Measurements from ENCODE around the gene RNASE4. TPM values are rescaled to one million over a fixed set of nuclear protein-coding genes. Genes with fewer than 3 reads are reported as not detected.
A peak's percentile ranks its signal among the peaks of the same experiment; 100 is the strongest.

The RNASE4 gene
- total RNA-seq, 1 experiment from 2014 or later: 3.3 TPM

DNA sequence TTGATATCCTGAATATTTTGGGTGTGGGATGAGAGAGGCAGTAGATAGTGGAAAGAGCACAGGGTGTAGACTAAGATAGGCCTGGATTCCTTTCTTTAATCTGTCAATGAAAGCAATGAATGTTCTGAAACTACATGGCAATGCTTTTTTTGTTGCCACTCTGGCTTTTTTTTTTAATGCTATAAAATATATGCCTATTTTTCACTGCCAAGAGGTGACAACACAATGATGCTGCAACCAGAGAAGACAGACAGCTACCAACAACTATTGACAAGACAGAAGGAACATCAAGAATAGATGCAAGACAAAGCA is 13.6 kb downstream of the RNASE4 start:
- Histone ChIP-seq H3K36me3 (ENCODE audit: control insufficient read depth, insufficient read depth, low read length) (no peaks in the 10 kb centered on the region), H3K27me3 (ENCODE audit: control insufficient read depth, insufficient read depth, low read length) (no peaks in the 10 kb centered on the region), H3K4me3 (ENCODE audit: low read depth in 2 of 2, low read length in 2 of 2) (no peak overlapping the region), H3K4me1 (ENCODE audit: control insufficient read depth, insufficient read depth, low read length) (no peaks in the 10 kb centered on the region; the same call in 1 of the 2 replicates), H3K27ac (ENCODE audit: low read length) (no peak overlapping the region), H3K9me3 (ENCODE audit: control insufficient read depth, insufficient read depth, low read depth, low read length) (no peaks in the 10 kb centered on the region)
- ATAC-seq (no peak), DNase-seq (ENCODE audit: low read depth, low spot score) (no peak)
- no TSS peak for BruUV-seq (replicated peaks)
- CTCF ChIA-PET: no interaction called here
- POLR2A ChIA-PET: no interaction called here
- in situ Hi-C loops (cut with HindIII; ENCODE audit: low pct_unique_long_range_greater_than_20kb, low sequenced_read_pairs) (no loop called here), intact Hi-C loops (cut with micrococcal nuclease; ENCODE audit: unreplicated experiment) (loop anchor here (5.0 kb wide), 1 partner anchor 274 kb away; no protein-coding TSS in a partner anchor)
- TF ChIP-seq TCF7L2 (IDR thresholded peaks at IDR 0.05; ENCODE audit: low read depth, low read length) (no peak), SIN3A (IDR thresholded peaks at IDR 0.05; ENCODE audit: borderline replicate concordance, insufficient read depth, low read depth, low read length) (no peak), POLR2AphosphoS5 (IDR thresholded peaks at IDR 0.05; ENCODE audit: low read depth, low read length) (no peak)
- TF ChIP-seq, protein P1, sequence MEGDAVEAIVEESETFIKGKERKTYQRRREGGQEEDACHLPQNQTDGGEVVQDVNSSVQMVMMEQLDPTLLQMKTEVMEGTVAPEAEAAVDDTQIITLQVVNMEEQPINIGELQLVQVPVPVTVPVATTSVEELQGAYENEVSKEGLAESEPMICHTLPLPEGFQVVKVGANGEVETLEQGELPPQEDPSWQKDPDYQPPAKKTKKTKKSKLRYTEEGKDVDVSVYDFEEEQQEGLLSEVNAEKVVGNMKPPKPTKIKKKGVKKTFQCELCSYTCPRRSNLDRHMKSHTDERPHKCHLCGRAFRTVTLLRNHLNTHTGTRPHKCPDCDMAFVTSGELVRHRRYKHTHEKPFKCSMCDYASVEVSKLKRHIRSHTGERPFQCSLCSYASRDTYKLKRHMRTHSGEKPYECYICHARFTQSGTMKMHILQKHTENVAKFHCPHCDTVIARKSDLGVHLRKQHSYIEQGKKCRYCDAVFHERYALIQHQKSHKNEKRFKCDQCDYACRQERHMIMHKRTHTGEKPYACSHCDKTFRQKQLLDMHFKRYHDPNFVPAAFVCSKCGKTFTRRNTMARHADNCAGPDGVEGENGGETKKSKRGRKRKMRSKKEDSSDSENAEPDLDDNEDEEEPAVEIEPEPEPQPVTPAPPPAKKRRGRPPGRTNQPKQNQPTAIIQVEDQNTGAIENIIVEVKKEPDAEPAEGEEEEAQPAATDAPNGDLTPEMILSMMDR (IDR thresholded peaks at IDR 0.05): peak; percentile 51
- TF ChIP-seq, protein P2, sequence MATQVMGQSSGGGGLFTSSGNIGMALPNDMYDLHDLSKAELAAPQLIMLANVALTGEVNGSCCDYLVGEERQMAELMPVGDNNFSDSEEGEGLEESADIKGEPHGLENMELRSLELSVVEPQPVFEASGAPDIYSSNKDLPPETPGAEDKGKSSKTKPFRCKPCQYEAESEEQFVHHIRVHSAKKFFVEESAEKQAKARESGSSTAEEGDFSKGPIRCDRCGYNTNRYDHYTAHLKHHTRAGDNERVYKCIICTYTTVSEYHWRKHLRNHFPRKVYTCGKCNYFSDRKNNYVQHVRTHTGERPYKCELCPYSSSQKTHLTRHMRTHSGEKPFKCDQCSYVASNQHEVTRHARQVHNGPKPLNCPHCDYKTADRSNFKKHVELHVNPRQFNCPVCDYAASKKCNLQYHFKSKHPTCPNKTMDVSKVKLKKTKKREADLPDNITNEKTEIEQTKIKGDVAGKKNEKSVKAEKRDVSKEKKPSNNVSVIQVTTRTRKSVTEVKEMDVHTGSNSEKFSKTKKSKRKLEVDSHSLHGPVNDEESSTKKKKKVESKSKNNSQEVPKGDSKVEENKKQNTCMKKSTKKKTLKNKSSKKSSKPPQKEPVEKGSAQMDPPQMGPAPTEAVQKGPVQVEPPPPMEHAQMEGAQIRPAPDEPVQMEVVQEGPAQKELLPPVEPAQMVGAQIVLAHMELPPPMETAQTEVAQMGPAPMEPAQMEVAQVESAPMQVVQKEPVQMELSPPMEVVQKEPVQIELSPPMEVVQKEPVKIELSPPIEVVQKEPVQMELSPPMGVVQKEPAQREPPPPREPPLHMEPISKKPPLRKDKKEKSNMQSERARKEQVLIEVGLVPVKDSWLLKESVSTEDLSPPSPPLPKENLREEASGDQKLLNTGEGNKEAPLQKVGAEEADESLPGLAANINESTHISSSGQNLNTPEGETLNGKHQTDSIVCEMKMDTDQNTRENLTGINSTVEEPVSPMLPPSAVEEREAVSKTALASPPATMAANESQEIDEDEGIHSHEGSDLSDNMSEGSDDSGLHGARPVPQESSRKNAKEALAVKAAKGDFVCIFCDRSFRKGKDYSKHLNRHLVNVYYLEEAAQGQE (IDR thresholded peaks at IDR 0.05; ENCODE audit: insufficient read depth in 1 of 2, low read depth in 2 of 2, low read length in 1 of 2): no peak

DNA sequence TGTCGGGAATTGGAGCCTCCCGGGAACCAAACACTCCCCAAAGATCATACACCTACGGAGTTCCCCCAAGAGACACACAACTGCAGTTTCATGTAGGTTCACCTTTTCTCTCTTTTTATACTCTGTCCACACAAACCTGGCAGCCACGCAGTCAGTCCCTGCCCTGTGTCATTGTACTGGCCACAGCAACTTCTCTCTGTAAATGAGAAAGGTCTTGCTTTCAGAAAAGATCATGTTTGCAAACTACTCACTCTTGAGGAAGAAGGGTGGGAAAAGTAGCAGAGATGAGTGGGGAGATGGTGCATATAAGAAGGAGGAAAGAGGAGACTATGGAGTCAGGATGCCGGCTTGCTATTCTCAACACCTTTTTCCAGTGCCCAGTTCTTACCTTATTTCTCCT is 14.6 kb downstream of the RNASE4 start:
- POLR2A ChIA-PET: no interaction called here
- ATAC-seq: no peak
- no peak for DNase-seq (ENCODE audit: low read depth, low spot score)
- H3K9me3 ChIP-seq (ENCODE audit: control insufficient read depth, insufficient read depth, low read depth, low read length): no peaks in the 10 kb centered on the region
- in situ Hi-C loops (cut with HindIII; ENCODE audit: low pct_unique_long_range_greater_than_20kb, low sequenced_read_pairs): no loop called here
- H3K36me3 ChIP-seq (ENCODE audit: control insufficient read depth, insufficient read depth, low read length): no peaks in the 10 kb centered on the region
- H3K4me1 ChIP-seq (ENCODE audit: control insufficient read depth, insufficient read depth, low read length): no peaks in the 10 kb centered on the region; the same call in 1 of the 2 replicates
- no TSS peak for BruUV-seq (replicated peaks)
- H3K27ac ChIP-seq (ENCODE audit: low read length): no peak overlapping the region
- no peak for TF ChIP-seq SIN3A (IDR thresholded peaks at IDR 0.05; ENCODE audit: borderline replicate concordance, insufficient read depth, low read depth, low read length)
- TF ChIP-seq POLR2AphosphoS5 (IDR thresholded peaks at IDR 0.05; ENCODE audit: low read depth, low read length): no peak
- TF ChIP-seq, protein P2 (IDR thresholded peaks at IDR 0.05; ENCODE audit: insufficient read depth in 1 of 2, low read depth in 2 of 2, low read length in 1 of 2): no peak
- TF ChIP-seq, protein P1 (IDR thresholded peaks at IDR 0.05): no peak
- TF ChIP-seq TCF7L2 (IDR thresholded peaks at IDR 0.05; ENCODE audit: low read depth, low read length): no peak
- H3K4me3 ChIP-seq (ENCODE audit: low read depth in 2 of 2, low read length in 2 of 2): no peak overlapping the region
- CTCF ChIA-PET: no interaction called here
- no peaks in the 10 kb centered on the region for H3K27me3 ChIP-seq (ENCODE audit: control insufficient read depth, insufficient read depth, low read length)
- intact Hi-C loops (cut with micrococcal nuclease; ENCODE audit: unreplicated experiment): loop anchor here (5.0 kb wide), 1 partner anchor 273 kb away; no protein-coding TSS in a partner anchor

Data from Panc1 (cell line).